ENCODE measurements around the gene OR52H1.

DNA sequence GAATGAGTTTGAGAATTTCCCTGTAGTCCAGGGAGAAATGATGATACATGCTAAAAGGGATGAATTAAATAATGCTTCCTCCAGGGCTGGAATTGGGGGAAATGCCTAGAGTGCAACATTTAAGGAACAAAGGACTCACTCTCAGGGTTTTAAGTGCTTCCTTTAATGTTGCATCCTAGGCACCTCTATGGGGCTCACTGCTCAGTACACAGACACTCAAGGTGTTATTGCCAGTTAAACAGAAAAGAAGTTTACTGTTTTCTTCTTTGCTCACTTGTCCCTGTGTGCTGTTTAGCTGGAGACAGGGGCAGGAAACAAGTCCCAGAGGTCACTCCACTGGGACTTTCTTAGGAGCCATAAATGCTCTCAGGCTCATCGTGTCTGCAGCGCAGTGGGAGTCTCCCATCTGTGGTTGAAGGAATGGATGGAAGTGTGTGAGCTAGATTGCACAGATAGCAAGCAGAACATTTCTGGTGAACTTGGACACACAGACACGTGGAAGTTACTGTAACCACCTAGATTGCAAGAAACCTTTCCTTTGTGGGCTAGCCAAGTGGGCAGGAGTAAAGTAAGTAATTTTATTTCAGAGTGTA, 8.4 kb upstream of the OR52H1 start:
- no peak for TF ChIP-seq CTCF (IDR thresholded peaks at IDR 0.05)
- no peak for TF ChIP-seq POLR2A (IDR thresholded peaks at IDR 0.05)

All from lower leg skin (tissue), 3 donors.